Stimulated activated CD8-positive, alpha-beta memory T cell treated with anti-CD3 and anti-CD28 coated beads, Interleukin-12 subunit alpha, Interleukin-12 subunit beta, amount 100 ng/mL, for 24 hours (primary cell): ENCODE results near the gene GATA5.

Source experiments
- DNase-seq: peaks from one replicate; pipeline ENCODE4 v3.0.0-alpha.2; 2020; ENCODE audit errors: extremely low read depth

Gene GATA5

DNA sequence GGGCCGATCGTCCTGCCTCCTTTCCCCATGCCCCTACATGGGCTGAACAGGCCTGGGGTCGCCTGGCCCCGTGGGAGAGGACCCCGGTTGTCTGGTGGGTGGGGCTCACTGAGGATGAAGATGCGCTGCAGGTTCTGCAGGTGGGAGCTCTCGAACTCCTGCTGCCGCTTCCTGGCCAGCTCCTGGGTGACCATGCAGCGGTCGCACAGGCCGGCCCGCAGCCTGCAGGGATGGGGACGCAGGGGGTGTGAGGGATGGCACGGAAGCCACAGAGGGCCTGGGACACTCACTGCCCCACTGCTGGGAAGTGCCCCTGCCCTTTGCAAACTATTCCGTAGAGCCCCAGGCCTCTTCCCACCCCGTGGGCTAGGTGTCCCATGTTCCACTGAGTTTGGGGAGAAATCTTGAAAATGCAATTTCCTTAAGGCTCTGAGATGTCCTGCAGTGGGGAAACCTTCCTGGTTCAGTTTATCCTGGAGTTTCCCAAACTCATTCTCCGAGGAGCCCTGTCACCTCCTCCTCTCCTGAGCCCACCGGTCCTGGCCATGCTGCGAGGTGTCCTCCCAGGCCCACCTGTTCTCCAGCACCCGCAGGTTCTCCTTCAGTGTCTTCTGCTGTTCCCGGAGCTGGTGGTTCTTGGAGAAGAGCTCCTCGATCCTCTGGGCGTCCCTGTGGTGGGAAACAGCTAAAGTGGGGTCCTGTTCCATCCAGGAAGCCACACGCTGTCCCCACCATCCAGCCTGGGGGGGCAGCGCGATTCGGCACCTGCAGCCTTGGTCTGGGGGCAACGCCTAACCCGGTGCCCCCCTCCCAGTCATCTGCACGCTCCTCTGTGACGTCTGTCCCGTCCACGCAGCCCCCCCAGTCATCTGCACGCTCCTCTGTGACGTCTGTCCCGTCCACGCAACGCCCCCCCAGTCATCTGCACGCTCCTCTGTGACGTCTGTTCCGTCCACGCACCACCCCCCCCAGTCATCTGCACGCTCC lies 58.9 kb downstream of the GATA5 start:
- no peak for DNase-seq

- no peak for DNase-seq
Observed at GRCh38 chr20:62415354-62416111, 60.3 kb downstream of the GATA5 start.

GRCh38 chr20:62413896-62414481 lies 61.8 kb downstream of the GATA5 start:
- no peak for DNase-seq
